PC-9 (cell line): ENCODE results near the gene RPL31.

Experiments used
- EZH2 ChIP-seq: fragments of 200-600 bp; sonication (generic); IDR thresholded peaks from 2 replicates; pipeline ENCODE4 v1.8.0; 2017; ENCODE audit warnings: antibody characterized with exemption, low read depth
- TF ChIP-seq, protein P1 (sequence below): fragments of 200-600 bp; sonication (generic); conservative IDR thresholded peaks from 2 replicates; pipeline ENCODE4 v1.6.1; 2017; ENCODE audit warnings: mixed run types, antibody characterized with exemption, mild to moderate bottlenecking, moderate library complexity

DNA sequence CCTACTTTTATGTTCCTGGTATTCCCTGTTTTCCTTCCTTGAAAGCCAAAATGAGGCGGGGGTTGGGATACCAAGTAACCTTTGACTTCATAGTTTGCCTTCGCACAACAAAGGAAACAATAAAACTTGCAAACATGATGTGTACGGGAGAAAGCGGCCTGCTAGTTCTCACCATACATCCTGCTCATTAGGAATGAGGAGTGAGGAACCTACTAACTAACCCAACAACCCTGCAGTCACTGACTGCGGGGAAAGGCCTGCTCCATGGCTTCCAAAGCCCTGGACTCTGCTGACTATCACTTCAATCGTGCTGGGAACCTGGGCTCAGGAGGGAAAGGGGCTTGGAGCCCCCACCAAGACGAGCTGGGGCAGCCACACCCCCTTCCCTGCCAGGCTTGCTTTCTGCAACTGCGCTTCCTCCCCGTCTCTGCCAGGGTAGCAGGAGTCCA lies 24.2 kb downstream of the RPL31 start:
- TF ChIP-seq, protein P1, sequence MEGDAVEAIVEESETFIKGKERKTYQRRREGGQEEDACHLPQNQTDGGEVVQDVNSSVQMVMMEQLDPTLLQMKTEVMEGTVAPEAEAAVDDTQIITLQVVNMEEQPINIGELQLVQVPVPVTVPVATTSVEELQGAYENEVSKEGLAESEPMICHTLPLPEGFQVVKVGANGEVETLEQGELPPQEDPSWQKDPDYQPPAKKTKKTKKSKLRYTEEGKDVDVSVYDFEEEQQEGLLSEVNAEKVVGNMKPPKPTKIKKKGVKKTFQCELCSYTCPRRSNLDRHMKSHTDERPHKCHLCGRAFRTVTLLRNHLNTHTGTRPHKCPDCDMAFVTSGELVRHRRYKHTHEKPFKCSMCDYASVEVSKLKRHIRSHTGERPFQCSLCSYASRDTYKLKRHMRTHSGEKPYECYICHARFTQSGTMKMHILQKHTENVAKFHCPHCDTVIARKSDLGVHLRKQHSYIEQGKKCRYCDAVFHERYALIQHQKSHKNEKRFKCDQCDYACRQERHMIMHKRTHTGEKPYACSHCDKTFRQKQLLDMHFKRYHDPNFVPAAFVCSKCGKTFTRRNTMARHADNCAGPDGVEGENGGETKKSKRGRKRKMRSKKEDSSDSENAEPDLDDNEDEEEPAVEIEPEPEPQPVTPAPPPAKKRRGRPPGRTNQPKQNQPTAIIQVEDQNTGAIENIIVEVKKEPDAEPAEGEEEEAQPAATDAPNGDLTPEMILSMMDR: no peak
- no peak for TF ChIP-seq EZH2
